HepG2 (cell line): Measurements from ENCODE around the gene SLC35G2. TPM values are rescaled to one million over a fixed set of nuclear protein-coding genes. Genes with fewer than 3 reads are reported as not detected.

Source experiments
- ASH2L ChIP-seq: fragments of 300-600, 200-600 bp; sonication (generic); IDR thresholded peaks from 2 replicates; pipeline ENCODE4 v1.7.0; 2017; ENCODE audit warnings: low read depth, mild to moderate bottlenecking, moderate library complexity, mixed read lengths, low read length; ENCODE audit not compliant: insufficient read length
- CENPT ChIP-seq: sonication (generic); formaldehyde crosslinking; IDR thresholded peaks from 2 replicates; pipeline ENCODE4 v1.8.0; 2022; ENCODE audit warnings: low read depth, mild to moderate bottlenecking, moderate library complexity, missing genetic modification reagents
- CHCHD3 ChIP-seq: sonication (generic); formaldehyde crosslinking; IDR thresholded peaks from 2 replicates; pipeline ENCODE4 v1.8.0; 2022; ENCODE audit warnings: mild to moderate bottlenecking, missing genetic modification reagents, moderate library complexity
- FOSL2 ChIP-seq: sonication (generic); formaldehyde crosslinking; IDR thresholded peaks from 2 replicates; pipeline ENCODE4 v1.4.0; 2020; ENCODE audit warnings: missing genetic modification reagents
- GATA4 ChIP-seq: sonication (generic); IDR thresholded peaks from 2 replicates; pipeline ENCODE4 v1.6.1; 2016; ENCODE audit warnings: antibody characterized with exemption, low read depth, borderline replicate concordance
- HDAC1 ChIP-seq: sonication (generic); formaldehyde crosslinking; IDR thresholded peaks from 2 replicates; pipeline ENCODE4 v1.5.1; 2020; ENCODE audit warnings: mild to moderate bottlenecking, missing genetic modification reagents
- ISX ChIP-seq: sonication (generic); formaldehyde crosslinking; conservative IDR thresholded peaks from 2 replicates; pipeline ENCODE4 v1.5.0; 2020; ENCODE audit warnings: missing genetic modification reagents
- KAT7 ChIP-seq: IDR thresholded peaks from 2 replicates; pipeline ENCODE4 v1.6.1; 2018; ENCODE audit warnings: borderline replicate concordance, missing compliant biosample characterization
- KDM2A ChIP-seq: sonication (generic); formaldehyde crosslinking; IDR thresholded peaks from 2 replicates; pipeline ENCODE4 v1.4.0; 2020; ENCODE audit warnings: low read depth, missing genetic modification reagents, borderline replicate concordance
- MEIS2 ChIP-seq: sonication (generic); formaldehyde crosslinking; IDR thresholded peaks from 2 replicates; pipeline ENCODE4 v1.9.0; 2021; ENCODE audit warnings: mild to moderate bottlenecking, missing genetic modification reagents
- MTA1 ChIP-seq: sonication (generic); formaldehyde crosslinking; IDR thresholded peaks from 2 replicates; pipeline ENCODE4 v1.4.0; 2020; ENCODE audit warnings: missing genetic modification reagents, mild to moderate bottlenecking, borderline replicate concordance
- MTA3 ChIP-seq: sonication (generic); formaldehyde crosslinking; IDR thresholded peaks from 2 replicates; pipeline ENCODE4 v1.4.0; 2020; ENCODE audit warnings: missing genetic modification reagents
- MXD4 ChIP-seq: IDR thresholded peaks from 2 replicates; pipeline ENCODE4 v1.6.1; 2016; ENCODE audit warnings: mild to moderate bottlenecking, missing biosample characterization, missing genetic modification reagents
- NFIC ChIP-seq: IDR thresholded peaks from 2 replicates; pipeline ENCODE4 v1.6.1; 2012; ENCODE audit warnings: mild to moderate bottlenecking, low read length, inconsistent platforms
- NFYC ChIP-seq: IDR thresholded peaks from 2 replicates; pipeline ENCODE4 v1.6.1; 2016; ENCODE audit warnings: missing genetic modification reagents, missing compliant biosample characterization
- REL ChIP-seq: sonication (generic); formaldehyde crosslinking; conservative IDR thresholded peaks from 2 replicates; pipeline ENCODE4 v1.8.0; 2022; ENCODE audit warnings: mild to moderate bottlenecking, missing genetic modification reagents, moderate library complexity
- RFX5 ChIP-seq: IDR thresholded peaks from 2 replicates; pipeline ENCODE4 v1.6.1; 2011; ENCODE audit warnings: low read depth, low read length, improper control_type of control experiment
- STAG1 ChIP-seq: sonication (generic); formaldehyde crosslinking; IDR thresholded peaks from 2 replicates; pipeline ENCODE4 v1.4.0; 2020; ENCODE audit warnings: missing genetic modification reagents
- TBX3 ChIP-seq: fragments of 450-650 bp; IDR thresholded peaks from 2 replicates; pipeline ENCODE4 v1.6.1; 2017; ENCODE audit warnings: antibody characterized with exemption, mild to moderate bottlenecking, inconsistent platforms, borderline replicate concordance
- TP53 ChIP-seq: sonication (generic); formaldehyde crosslinking; conservative IDR thresholded peaks from 2 replicates; pipeline ENCODE4 v1.4.0; 2020; ENCODE audit warnings: missing genetic modification reagents
- ZBTB20 ChIP-seq: sonication (generic); formaldehyde crosslinking; IDR thresholded peaks from 2 replicates; pipeline ENCODE4 v1.8.1; 2023; ENCODE audit warnings: missing genetic modification reagents, low read depth, mild to moderate bottlenecking, borderline replicate concordance
- ZNF207 ChIP-seq: fragments of 450-650 bp; IDR thresholded peaks from 2 replicates; pipeline ENCODE4 v1.6.1; 2016; ENCODE audit warnings: antibody characterized with exemption, borderline replicate concordance
- ZNF232 ChIP-seq: sonication (generic); formaldehyde crosslinking; IDR thresholded peaks from 2 replicates; pipeline ENCODE4 v1.4.0; 2020; ENCODE audit warnings: missing genetic modification reagents, borderline replicate concordance
- ZNF256 ChIP-seq: sonication (generic); formaldehyde crosslinking; conservative IDR thresholded peaks from 2 replicates; pipeline ENCODE4 v1.4.0; 2020; ENCODE audit warnings: missing genetic modification reagents
- ZNF629 ChIP-seq: sonication (generic); formaldehyde crosslinking; conservative IDR thresholded peaks from 2 replicates; pipeline ENCODE4 v1.5.0; 2020; ENCODE audit warnings: missing genetic modification reagents
- ZNF720 ChIP-seq: sonication (generic); formaldehyde crosslinking; IDR thresholded peaks from 2 replicates; pipeline ENCODE4 v1.4.0; 2020; ENCODE audit warnings: missing genetic modification reagents
- ZNF792 ChIP-seq: IDR thresholded peaks from 2 replicates; pipeline ENCODE4 v1.6.1; 2016
- polyA plus RNA-seq, 8 experiments: library from polyadenylated mRNA; depleted of rRNA in 3 of 8; stranded (reverse) in 7 of 8; unstranded in 1 of 8; fragments of >200 nt; fragmentation: Illumina TruSeq in 4 of 8; extraction: Trizol in 4 of 8; gene quantifications; 2 replicates each; pipeline versions ENCODE4 v1.2.1 to v1.2.3, GENCODE V29; 2011 to 2016; ENCODE audit warnings: low read depth in 4 of 8, missing spikeins in 1 of 8, mixed read lengths in 1 of 8; ENCODE audit not compliant: insufficient read depth in 1 of 8
- total RNA-seq, 5 experiments: library from RNA; depleted of rRNA; stranded (reverse); fragments of >200 nt; fragmentation: Illumina TruSeq; extraction: Trizol; gene quantifications; 2 replicates each; pipeline ENCODE4 v1.2.3, GENCODE V29; 2016; ENCODE audit warnings: low read depth in 1 of 5
- TF ChIP-seq, protein P1 (sequence below): sonication (generic); formaldehyde crosslinking; IDR thresholded peaks from 2 replicates; pipeline ENCODE4 v1.5.1; 2020; ENCODE audit warnings: missing genetic modification reagents, mild to moderate bottlenecking, borderline replicate concordance
- TF ChIP-seq, protein P2 (sequence below): sonication (generic); formaldehyde crosslinking; IDR thresholded peaks from 2 replicates; pipeline ENCODE4 v1.5.0; 2020; ENCODE audit warnings: mild to moderate bottlenecking, low read depth, missing genetic modification reagents, borderline replicate concordance
- TF ChIP-seq, protein P3 (sequence below): sonication (generic); formaldehyde crosslinking; IDR thresholded peaks from 2 replicates; pipeline ENCODE4 v1.4.0; 2020; ENCODE audit warnings: mild to moderate bottlenecking, missing genetic modification reagents
- TF ChIP-seq, protein P4 (sequence below): sonication (generic); formaldehyde crosslinking; IDR thresholded peaks from 2 replicates; pipeline ENCODE4 v1.5.0; 2020; ENCODE audit warnings: mild to moderate bottlenecking, missing genetic modification reagents

The SLC35G2 gene
- total and polyA plus RNA-seq, 2 of the 13 experiments (the other 11 are each of a cell fraction or from before 2014, with no cell fraction given), result 7.6 to 10.3 TPM

DNA sequence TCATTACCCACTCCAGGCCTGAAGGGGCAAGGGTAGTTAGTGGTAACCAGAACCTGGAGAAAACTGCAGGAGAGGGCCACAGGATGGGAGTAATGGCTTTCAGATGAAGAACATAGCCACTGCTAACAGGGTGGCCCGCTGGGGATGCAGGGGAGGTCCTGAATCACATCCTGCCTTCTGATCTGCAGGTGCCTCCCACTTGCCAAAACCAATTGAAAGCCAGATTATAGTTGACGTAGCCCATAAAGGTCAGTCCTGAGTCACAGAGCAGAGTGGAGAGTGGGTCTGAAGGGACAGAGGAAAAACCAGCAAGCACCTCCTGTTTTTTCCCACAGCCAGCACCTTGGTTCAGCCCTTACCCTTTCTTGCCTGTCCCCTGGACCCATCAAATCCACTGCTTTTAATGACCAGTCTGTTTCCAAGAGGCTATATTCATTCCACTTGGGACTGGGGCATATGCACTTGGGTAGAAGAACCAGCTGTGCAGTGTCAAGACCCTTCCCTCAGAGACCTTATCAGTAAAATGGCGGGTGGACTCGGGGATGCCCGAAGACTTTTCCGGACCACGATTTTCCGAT, 646 bp upstream of the SLC35G2 start (continued):
- TF ChIP-seq, protein P1, sequence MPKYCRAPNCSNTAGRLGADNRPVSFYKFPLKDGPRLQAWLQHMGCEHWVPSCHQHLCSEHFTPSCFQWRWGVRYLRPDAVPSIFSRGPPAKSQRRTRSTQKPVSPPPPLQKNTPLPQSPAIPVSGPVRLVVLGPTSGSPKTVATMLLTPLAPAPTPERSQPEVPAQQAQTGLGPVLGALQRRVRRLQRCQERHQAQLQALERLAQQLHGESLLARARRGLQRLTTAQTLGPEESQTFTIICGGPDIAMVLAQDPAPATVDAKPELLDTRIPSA (CRISPR knock-in tag), result no peak
- peak; percentile 27 for TF ChIP-seq STAG1 (CRISPR knock-in tag)
- TF ChIP-seq REL (CRISPR knock-in tag), result no peak
- TF ChIP-seq ASH2L, result peak; percentile 25
- TF ChIP-seq MTA1, result no peak
- TF ChIP-seq, protein P2, sequence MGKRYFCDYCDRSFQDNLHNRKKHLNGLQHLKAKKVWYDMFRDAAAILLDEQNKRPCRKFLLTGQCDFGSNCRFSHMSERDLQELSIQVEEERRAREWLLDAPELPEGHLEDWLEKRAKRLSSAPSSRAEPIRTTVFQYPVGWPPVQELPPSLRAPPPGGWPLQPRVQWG (CRISPR knock-in tag), result no peak
- no peak for TF ChIP-seq ZNF207
- TF ChIP-seq HDAC1 (CRISPR knock-in tag), result no peak
- no peak for TF ChIP-seq ISX (CRISPR knock-in tag)
- TF ChIP-seq, protein P3, sequence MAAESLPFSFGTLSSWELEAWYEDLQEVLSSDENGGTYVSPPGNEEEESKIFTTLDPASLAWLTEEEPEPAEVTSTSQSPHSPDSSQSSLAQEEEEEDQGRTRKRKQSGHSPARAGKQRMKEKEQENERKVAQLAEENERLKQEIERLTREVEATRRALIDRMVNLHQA (CRISPR knock-in tag), result no peak
- no peak for TF ChIP-seq GATA4
- no peak for TF ChIP-seq TP53 (CRISPR knock-in tag)
- TF ChIP-seq ZNF792 (CRISPR knock-in tag), result no peak
- no peak for TF ChIP-seq KAT7 (CRISPR knock-in tag)
- no peak for TF ChIP-seq ZNF720 (CRISPR knock-in tag)
- peak; percentile 39; the same call in 1 of the 2 replicates for TF ChIP-seq FOSL2 (CRISPR knock-in tag)
- TF ChIP-seq ZNF232 (CRISPR knock-in tag), result 0 out of 2 replicates have a peak, but pooled peaks have one; percentile 4
- no peak for TF ChIP-seq NFIC
- no peak for TF ChIP-seq CHCHD3 (CRISPR knock-in tag)
- no peak for TF ChIP-seq CENPT (CRISPR knock-in tag)
- TF ChIP-seq MEIS2, result no peak
- TF ChIP-seq RFX5, result peak; percentile 85
- no peak for TF ChIP-seq ZNF629 (CRISPR knock-in tag)
- TF ChIP-seq, protein P4, sequence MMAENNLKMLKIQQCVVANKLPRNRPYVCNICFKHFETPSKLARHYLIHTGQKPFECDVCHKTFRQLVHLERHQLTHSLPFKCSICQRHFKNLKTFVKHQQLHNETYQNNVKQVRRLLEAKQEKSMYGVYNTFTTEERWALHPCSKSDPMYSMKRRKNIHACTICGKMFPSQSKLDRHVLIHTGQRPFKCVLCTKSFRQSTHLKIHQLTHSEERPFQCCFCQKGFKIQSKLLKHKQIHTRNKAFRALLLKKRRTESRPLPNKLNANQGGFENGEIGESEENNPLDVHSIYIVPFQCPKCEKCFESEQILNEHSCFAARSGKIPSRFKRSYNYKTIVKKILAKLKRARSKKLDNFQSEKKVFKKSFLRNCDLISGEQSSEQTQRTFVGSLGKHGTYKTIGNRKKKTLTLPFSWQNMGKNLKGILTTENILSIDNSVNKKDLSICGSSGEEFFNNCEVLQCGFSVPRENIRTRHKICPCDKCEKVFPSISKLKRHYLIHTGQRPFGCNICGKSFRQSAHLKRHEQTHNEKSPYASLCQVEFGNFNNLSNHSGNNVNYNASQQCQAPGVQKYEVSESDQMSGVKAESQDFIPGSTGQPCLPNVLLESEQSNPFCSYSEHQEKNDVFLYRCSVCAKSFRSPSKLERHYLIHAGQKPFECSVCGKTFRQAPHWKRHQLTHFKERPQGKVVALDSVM (CRISPR knock-in tag), result 0 out of 2 replicates have a peak, but pooled peaks have one; percentile 9
- no peak for TF ChIP-seq ZNF256 (CRISPR knock-in tag)
- no peak for TF ChIP-seq ZBTB20 (CRISPR knock-in tag)
- TF ChIP-seq MXD4 (CRISPR knock-in tag), result no peak
- peak; percentile 32; the same call in 1 of the 2 replicates for TF ChIP-seq NFYC (CRISPR knock-in tag)
- no peak for TF ChIP-seq TBX3
- no peak for TF ChIP-seq MTA3 (CRISPR knock-in tag)
- TF ChIP-seq KDM2A (CRISPR knock-in tag), result no peak
